HEK293T (cell line): ENCODE measurements around the gene PRKAR1B.

Experiments used
- CTCF ChIA-PET: fragments of 350-600 bp; formaldehyde crosslinking; extraction: SDS; loops from one replicate; lab custom pipeline; 2021; ENCODE audit warnings: antibody characterized with exemption, inconsistent platforms; lab: Yijun Ruan, JAX
- POLR2A ChIA-PET: fragments of 350-600 bp; formaldehyde crosslinking; extraction: SDS; loops from one replicate; lab custom pipeline; 2020; ENCODE audit warnings: antibody characterized with exemption, inconsistent platforms; lab: Yijun Ruan, JAX
- DNase-seq: peaks from one replicate; pipeline ENCODE4 v3.0.0; 2012; ENCODE audit warnings: mixed read lengths; ENCODE audit errors: extremely low spot score
- ARNT ChIP-seq: fragments of 450-650 bp; IDR thresholded peaks from 2 replicates; pipeline ENCODE4 v1.6.1; 2017; ENCODE audit warnings: mild to moderate bottlenecking
- BHLHE40 ChIP-seq: fragments of 450-650 bp; IDR thresholded peaks from 2 replicates; pipeline ENCODE4 v1.6.1; 2016; ENCODE audit warnings: mild to moderate bottlenecking, moderate library complexity, borderline replicate concordance
- CTBP1 ChIP-seq: fragments of 450-650 bp; IDR thresholded peaks from 2 replicates; pipeline ENCODE4 v1.6.1; 2016; ENCODE audit warnings: borderline replicate concordance
- ELF4 ChIP-seq: fragments of 450-650 bp; IDR thresholded peaks from 2 replicates; pipeline ENCODE4 v1.6.1; 2017; ENCODE audit warnings: antibody characterized with exemption
- FOXA1 ChIP-seq: fragments of 450-650 bp; IDR thresholded peaks from 2 replicates; pipeline ENCODE4 v1.6.1; 2016; ENCODE audit warnings: mild to moderate bottlenecking
- FOXK2 ChIP-seq: fragments of 450-650 bp; IDR thresholded peaks from 2 replicates; pipeline ENCODE4 v1.6.1; 2016; ENCODE audit warnings: mild to moderate bottlenecking
- FOXM1 ChIP-seq: fragments of 450-650 bp; IDR thresholded peaks from 2 replicates; pipeline ENCODE4 v1.6.1; 2017; ENCODE audit warnings: mild to moderate bottlenecking, borderline replicate concordance
- HDGF ChIP-seq: fragments of 450-650 bp; IDR thresholded peaks from 2 replicates; pipeline ENCODE4 v1.6.1; 2017; ENCODE audit warnings: antibody characterized with exemption, borderline replicate concordance
- L3MBTL2 ChIP-seq: fragments of 450-650 bp; conservative IDR thresholded peaks from 2 replicates; pipeline ENCODE4 v1.6.1; 2016; ENCODE audit warnings: mild to moderate bottlenecking
- LEF1 ChIP-seq: fragments of 450-650 bp; IDR thresholded peaks from 2 replicates; pipeline ENCODE4 v1.6.1; 2017; ENCODE audit warnings: mild to moderate bottlenecking, borderline replicate concordance
- NFRKB ChIP-seq: fragments of 450-650 bp; IDR thresholded peaks from 2 replicates; pipeline ENCODE4 v1.6.1; 2016; ENCODE audit warnings: mild to moderate bottlenecking, moderate library complexity
- SP1 ChIP-seq: fragments of 450-650 bp; IDR thresholded peaks from 2 replicates; pipeline ENCODE4 v1.6.1; 2017
- SUZ12 ChIP-seq: fragments of 450-650 bp; IDR thresholded peaks from 2 replicates; pipeline ENCODE4 v1.6.1; 2016; ENCODE audit warnings: mild to moderate bottlenecking
- TARDBP ChIP-seq: fragments of 450-650 bp; IDR thresholded peaks from 2 replicates; pipeline ENCODE4 v1.6.1; 2016
- ZNF384 ChIP-seq: fragments of 450-650 bp; IDR thresholded peaks from 2 replicates; pipeline ENCODE4 v1.6.1; 2016
- TF ChIP-seq, protein P1 (sequence below): fragments of 450-650 bp; IDR thresholded peaks from 2 replicates; pipeline ENCODE4 v1.6.1; 2016

Gene PRKAR1B

DNA sequence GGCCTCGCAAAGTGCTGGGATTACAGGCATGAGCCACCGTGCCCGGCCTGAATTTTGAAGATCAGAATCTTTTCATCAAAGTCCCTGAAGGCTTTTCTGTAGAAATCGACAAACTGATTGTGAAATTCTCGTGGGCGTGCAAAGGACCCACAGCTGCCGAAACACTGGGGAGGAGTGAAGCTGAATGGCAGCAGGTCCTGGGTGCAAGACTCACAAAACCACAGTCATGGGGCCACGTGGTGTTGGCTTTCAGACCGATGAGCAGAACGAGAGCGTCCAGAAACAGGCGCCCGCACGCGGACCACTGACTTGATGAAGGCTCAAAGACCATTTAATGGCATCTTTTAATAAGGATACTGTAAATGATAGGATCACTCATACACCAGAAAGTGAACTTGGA lies 24.7 kb upstream of the PRKAR1B start:
- CTCF ChIA-PET: interaction anchor here (0.6 kb wide), 1 partner anchor 16 kb away, joined by 4 read pairs; no protein-coding TSS in a partner anchor
- no peak for DNase-seq
- POLR2A ChIA-PET: no interaction called here
- TF ChIP-seq ELF4 (no peak), HDGF (no peak), ARNT (no peak), LEF1 (no peak), NFRKB (no peak)
- TF ChIP-seq, protein P1, sequence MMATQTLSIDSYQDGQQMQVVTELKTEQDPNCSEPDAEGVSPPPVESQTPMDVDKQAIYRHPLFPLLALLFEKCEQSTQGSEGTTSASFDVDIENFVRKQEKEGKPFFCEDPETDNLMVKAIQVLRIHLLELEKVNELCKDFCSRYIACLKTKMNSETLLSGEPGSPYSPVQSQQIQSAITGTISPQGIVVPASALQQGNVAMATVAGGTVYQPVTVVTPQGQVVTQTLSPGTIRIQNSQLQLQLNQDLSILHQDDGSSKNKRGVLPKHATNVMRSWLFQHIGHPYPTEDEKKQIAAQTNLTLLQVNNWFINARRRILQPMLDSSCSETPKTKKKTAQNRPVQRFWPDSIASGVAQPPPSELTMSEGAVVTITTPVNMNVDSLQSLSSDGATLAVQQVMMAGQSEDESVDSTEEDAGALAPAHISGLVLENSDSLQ: no peak

DNA sequence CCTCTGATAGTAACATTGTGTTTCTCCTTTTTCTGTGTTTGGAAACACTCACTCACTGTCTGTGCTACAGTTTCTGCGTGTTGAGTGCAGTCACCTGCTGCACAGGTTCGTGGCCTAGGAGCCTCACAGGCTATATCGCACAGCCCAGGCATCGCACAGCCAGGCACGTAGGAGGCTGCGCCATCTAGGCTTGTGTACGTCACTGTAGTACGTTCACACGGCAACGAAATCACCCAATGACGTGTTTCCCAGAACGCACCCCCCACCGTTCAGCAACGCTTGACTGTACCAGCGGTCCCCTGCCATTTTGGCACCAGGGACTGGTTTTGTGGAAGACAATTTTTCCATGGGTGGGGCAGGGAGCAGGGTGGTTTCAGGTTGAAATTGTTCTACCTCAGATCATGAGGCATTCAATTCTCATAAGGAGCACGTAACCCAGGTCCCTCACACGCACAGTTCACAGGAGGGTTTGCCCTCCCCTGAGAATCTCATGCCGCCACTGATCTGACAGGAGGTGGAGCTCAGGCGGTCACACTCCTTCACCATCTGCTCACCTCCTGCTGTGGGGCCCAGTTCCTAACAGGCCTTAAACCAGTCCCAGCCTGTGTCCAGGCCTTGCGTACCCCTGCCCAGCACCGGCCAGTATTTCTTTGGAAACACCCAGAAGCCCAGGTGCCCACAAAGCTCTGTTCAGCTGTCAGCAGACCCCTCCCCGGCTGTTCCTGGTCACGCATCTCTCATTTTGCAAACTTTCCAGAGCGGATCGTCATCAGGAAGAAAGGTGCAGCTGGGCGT lies 23.2 kb upstream of the PRKAR1B start:
- CTCF ChIA-PET: no interaction called here
- TF ChIP-seq SUZ12 (no peak), ZNF384 (no peak), L3MBTL2 (no peak), SP1 (no peak), HDGF (no peak), NFRKB (no peak), LEF1 (no peak), FOXA1 (no peak), FOXK2 (no peak), TARDBP (no peak), FOXM1 (no peak), ARNT (no peak), ELF4 (no peak), BHLHE40 (no peak), CTBP1 (no peak)
- DNase-seq: no peak
- POLR2A ChIA-PET: no interaction called here

DNA sequence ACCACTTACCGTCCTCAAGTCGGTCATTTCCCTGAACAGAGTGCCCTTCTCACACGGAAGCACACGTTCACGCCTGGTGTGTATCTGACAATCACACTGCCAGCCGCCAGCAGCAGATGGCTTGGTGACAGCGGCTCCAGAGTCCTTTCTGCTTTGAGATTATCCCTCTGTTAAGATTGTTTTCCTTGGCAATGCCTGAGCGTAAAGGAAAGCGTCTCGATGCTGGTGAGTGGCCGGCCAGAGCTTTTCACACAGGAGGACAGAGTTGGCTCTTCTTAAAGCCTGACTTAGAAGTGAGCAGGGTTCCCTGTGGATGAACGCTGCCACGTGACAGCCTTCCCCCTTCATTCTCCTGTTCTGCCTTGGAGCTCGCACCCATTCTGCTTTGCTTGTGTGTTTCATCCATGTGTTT lies 22.1 kb upstream of the PRKAR1B start:
- ChIA-PET POLR2A (no interaction called here), CTCF (no interaction called here)
- no peak for TF ChIP-seq ZNF384
- TF ChIP-seq L3MBTL2: no peak
- no peak for TF ChIP-seq FOXA1
- no peak for TF ChIP-seq LEF1
- TF ChIP-seq SP1: no peak
- no peak for TF ChIP-seq BHLHE40
- no peak for TF ChIP-seq HDGF
- TF ChIP-seq, protein P1: no peak
- TF ChIP-seq ARNT: no peak
- no peak for TF ChIP-seq SUZ12
- no peak for TF ChIP-seq FOXK2
- no peak for TF ChIP-seq NFRKB
- no peak for TF ChIP-seq CTBP1
- TF ChIP-seq ELF4: no peak
- no peak for TF ChIP-seq TARDBP
- DNase-seq: no peak

DNA sequence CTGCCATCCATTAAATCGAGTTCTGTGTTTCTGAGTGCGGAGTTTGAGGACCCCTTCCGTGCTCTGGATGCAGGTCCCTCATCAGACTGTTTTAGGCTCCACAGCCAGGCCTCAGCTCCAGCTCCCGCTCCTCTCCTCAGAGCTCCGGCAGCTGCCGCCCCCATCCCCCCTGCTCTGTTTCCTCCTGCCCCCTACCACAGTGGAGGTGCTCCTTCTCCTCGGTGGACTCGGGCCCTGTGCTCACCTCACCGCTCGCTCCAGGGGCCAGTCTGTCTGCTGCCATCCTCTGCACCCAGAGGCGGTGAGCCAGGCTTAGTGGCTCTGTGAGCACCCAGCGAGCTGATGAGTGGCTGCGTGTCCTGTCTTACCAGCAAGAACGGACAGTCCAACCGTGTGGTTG lies 21.4 kb upstream of the PRKAR1B start:
- TF ChIP-seq FOXK2: no peak
- CTCF ChIA-PET: no interaction called here
- POLR2A ChIA-PET: no interaction called here
- DNase-seq: no peak

DNA sequence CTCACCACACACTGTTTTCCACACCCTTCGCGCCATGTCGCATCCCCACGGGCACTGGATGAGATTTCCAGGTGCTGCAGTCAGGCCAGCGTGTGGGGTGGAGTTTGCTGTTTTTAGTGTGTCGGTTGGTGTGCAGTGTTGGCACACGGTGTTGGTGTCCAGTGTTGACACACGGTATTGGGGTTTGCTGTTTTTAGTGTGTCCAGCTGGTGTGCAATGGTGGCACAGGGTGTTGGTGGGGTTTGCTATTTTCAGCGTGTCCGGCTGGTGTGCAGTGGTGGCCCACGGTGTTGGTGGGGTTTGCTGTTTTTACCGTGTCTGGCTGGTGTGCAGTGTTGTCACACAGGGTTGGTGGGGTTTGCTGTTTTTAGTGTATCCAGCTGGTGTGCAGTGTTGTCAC lies 20.1 kb upstream of the PRKAR1B start:
- CTCF ChIA-PET: no interaction called here
- TF ChIP-seq L3MBTL2: no peak
- TF ChIP-seq SUZ12: no peak
- TF ChIP-seq SP1: no peak
- TF ChIP-seq FOXA1: no peak
- TF ChIP-seq ARNT: no peak
- no peak for TF ChIP-seq ZNF384
- no peak for TF ChIP-seq ELF4
- TF ChIP-seq CTBP1: no peak
- TF ChIP-seq BHLHE40: no peak
- TF ChIP-seq, protein P1: no peak
- no peak for TF ChIP-seq FOXK2
- no peak for TF ChIP-seq NFRKB
- TF ChIP-seq TARDBP: no peak
- POLR2A ChIA-PET: no interaction called here
- no peak for DNase-seq

DNA sequence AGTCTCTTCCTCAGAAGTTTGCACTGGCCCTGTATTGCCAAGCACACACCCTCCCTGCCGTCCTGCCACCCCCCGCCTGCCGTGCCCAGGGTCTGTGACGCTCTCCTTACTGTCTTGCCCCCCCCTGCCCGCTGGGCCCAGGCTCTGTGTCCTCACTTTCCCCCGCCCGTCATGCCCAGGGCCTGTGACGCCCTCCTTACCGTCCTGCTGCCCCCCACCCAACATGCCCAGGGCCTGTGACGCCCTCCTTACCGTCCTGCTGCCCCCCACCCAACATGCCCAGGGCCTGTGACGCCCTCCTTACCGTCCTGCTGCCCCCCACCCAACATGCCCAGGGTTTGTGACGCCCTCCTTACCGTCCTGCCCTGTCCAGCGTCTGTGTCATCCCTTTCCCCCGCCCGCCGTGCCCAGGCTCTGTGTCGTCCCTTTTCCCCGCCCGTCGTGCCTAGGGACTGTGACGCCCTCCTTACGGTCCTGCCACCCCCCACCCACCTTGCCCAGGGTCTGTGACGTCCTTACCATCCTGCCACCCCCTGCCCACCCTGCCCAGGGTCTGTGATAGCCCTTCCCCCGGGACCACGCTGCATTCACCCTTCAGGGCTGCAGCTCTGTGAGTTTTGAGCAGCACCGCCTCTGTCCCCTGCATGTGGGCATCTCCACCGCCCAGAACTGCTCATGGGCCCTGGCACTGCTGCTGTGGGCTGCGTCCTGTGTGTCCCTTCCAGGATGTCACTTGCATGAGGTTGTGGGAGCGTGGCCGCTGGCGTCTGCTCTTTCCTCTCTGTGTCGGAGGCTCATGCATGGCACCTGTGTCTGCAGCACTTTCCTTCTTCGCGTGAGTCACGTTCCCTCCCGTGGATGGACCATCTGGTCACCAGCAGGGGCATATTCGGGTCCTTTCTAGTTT lies 19.3 kb upstream of the PRKAR1B start:
- POLR2A ChIA-PET: no interaction called here

More for the DNA sequence above, 19.3 kb upstream of the PRKAR1B start:
- CTCF ChIA-PET: no interaction called here
- TF ChIP-seq FOXK2 (no peak), LEF1 (no peak), TARDBP (no peak), FOXM1 (no peak), CTBP1 (no peak), ARNT (no peak), NFRKB (no peak), BHLHE40 (no peak), ELF4 (no peak)
- TF ChIP-seq, protein P1: no peak
- DNase-seq: no peak
